Prostate gland (tissue), 2 donors: ENCODE data around the gene NOM1.

Source experiments
- CTCF ChIP-seq, 4 experiments: fragments of 200-600 bp in 2 of 4; fragments of 450-650 bp in 2 of 4; sonication (generic) in 2 of 4; IDR thresholded peaks; 1 replicate in 3 of 4; 2 replicates in 1 of 4; pipeline ENCODE4 v1.5.1; 2016 to 2019; ENCODE audit warnings: antibody characterized with exemption in 4 of 4, mild to moderate bottlenecking in 2 of 4, moderate library complexity in 2 of 4
- POLR2A ChIP-seq: fragments of 450-650 bp; IDR thresholded peaks from one replicate; pipeline ENCODE4 v1.6.1; 2016; ENCODE audit warnings: antibody characterized with exemption, mild to moderate bottlenecking
- POLR2AphosphoS5 ChIP-seq: sonication (generic); formaldehyde crosslinking; IDR thresholded peaks from one replicate; pipeline ENCODE4 v1.6.1; 2017; ENCODE audit warnings: antibody characterized with exemption

- TF ChIP-seq POLR2A (no peak), CTCF (IDR thresholded peaks at IDR 0.05) (no peak), POLR2AphosphoS5 (no peak)
Measured at GRCh38 chr7:156994417-156994816, 44.9 kb downstream of the NOM1 start.
